Lung (tissue), 16 donors: ENCODE data around the gene ABHD3. TPM values are rescaled to one million over a fixed set of nuclear protein-coding genes. Genes with fewer than 3 reads are reported as not detected.

ENCODE experiments used
- ATAC-seq: fragments of 200-7000 bp; cut with Tn5 transposase; one replicate; pipeline ENCODE4 v1.9.1; 2020; ENCODE audit warnings: moderate number of reproducible peaks; ENCODE audit not compliant: insufficient read depth, low FRiP score
- DNase-seq, 3 donors: peaks; one replicate each; pipeline ENCODE4 v3.0.0-alpha.2; 2013 to 2017
- H3K27ac ChIP-seq, 2 donors: one replicate each; pipeline ENCODE4 v1.5.1; 2013; ENCODE audit warnings: mild to moderate bottlenecking in 2 of 2, moderate library complexity in 2 of 2, control low read depth in 1 of 2, inconsistent platforms in 1 of 2, low read depth in 1 of 2, low read length in 1 of 2
- H3K27me3 ChIP-seq, 3 donors: one replicate each; pipeline ENCODE4 v1.5.1; 2013; ENCODE audit warnings: low read length in 2 of 3; ENCODE audit not compliant: control insufficient read depth in 3 of 3, insufficient read depth in 3 of 3
- H3K36me3 ChIP-seq, 4 donors: one replicate each; pipeline ENCODE4 v1.5.1; 2013; ENCODE audit warnings: low read length in 4 of 4, mild to moderate bottlenecking in 1 of 4, moderate library complexity in 1 of 4; ENCODE audit not compliant: control insufficient read depth in 4 of 4, insufficient read depth in 4 of 4
- H3K4me1 ChIP-seq, 5 donors: one replicate each; pipeline ENCODE4 v1.5.1; 2013; ENCODE audit warnings: low read length in 5 of 5, mild to moderate bottlenecking in 2 of 5, moderate library complexity in 1 of 5; ENCODE audit not compliant: control insufficient read depth in 5 of 5, insufficient read depth in 5 of 5
- H3K4me3 ChIP-seq: one replicate; pipeline ENCODE4 v1.5.1; 2013; ENCODE audit warnings: mild to moderate bottlenecking, control low read depth, moderate library complexity
- H3K9ac ChIP-seq, 2 donors: one replicate each; pipeline ENCODE4 v1.5.1; 2013; ENCODE audit warnings: low read length in 2 of 2, control low read depth in 1 of 2; ENCODE audit not compliant: insufficient read depth in 1 of 2
- H3K9me3 ChIP-seq, 4 donors: one replicate each; pipeline ENCODE4 v1.5.1; 2013; ENCODE audit warnings: low read length in 3 of 4, mild to moderate bottlenecking in 1 of 4, moderate library complexity in 1 of 4; ENCODE audit not compliant: control insufficient read depth in 4 of 4, insufficient read depth in 3 of 4
- CTCF ChIP-seq: IDR thresholded peaks from 2 replicates; pipeline ENCODE4 v1.5.1; 2012; ENCODE audit warnings: mild to moderate bottlenecking; ENCODE audit errors: control extremely low read depth, extremely low read depth
- WGBS, 2 donors: extraction: QIAGEN DNeasy Blood & Tissue Kit; methylation state at CpG; one replicate each; pipeline ENCODE4 v1.1.7; 2013; 5-methylcytosine and 5-hydroxymethylcytosine counted together
- long read RNA-seq, 5 donors: transcript quantifications; one replicate each; lab custom pipeline, GENCODE V29; 2026
- polyA plus RNA-seq, 2 donors: library from polyadenylated mRNA; stranded (reverse); fragments of 200-250 nt; gene quantifications; one replicate each; pipeline ENCODE4 v1.2.1, GENCODE V29; 2013
- total RNA-seq, 2 donors: library from RNA; depleted of rRNA in 1 of 2; stranded (reverse); fragments of >200 nt in 1 of 2; gene quantifications; one replicate each; pipeline ENCODE4 v1.2.1, GENCODE V29; 2014 to 2021
- donor health status: control.
- donor health status: control.
- donor health status: Bipolar disorder and iron deficiency.
- donor health status: healthy.
- donor health status: DM: yes; HTN: yes; CAD: no.

Gene ABHD3
- total RNA-seq (10 to 100 TPM; 20.8 to 31.3 TPM), polyA plus RNA-seq (10 to 100 TPM; 21.1 to 24.7 TPM)
- long read RNA-seq, donor 1, partial matches to known transcripts = 0 of 4 reads
- long read RNA-seq, donor 1, other reads (novel, unspliced or antisense) = 0 of 4 reads
- long read RNA-seq, donor 2, partial matches to known transcripts = 0 of 1 reads
- long read RNA-seq, donor 2, other reads (novel, unspliced or antisense) = 0 of 1 reads
- long read RNA-seq, donor 3, partial matches to known transcripts = 0 of 3 reads
- long read RNA-seq, donor 3, other reads (novel, unspliced or antisense) = 0 of 3 reads
- long read RNA-seq, donor 4, partial matches to known transcripts = 0 of 1 reads
- long read RNA-seq, donor 4, other reads (novel, unspliced or antisense) = 0 of 1 reads
- long read RNA-seq, donor 5, transcript ABHD3-201 (9 exons, 2,064 nt) = major isoform, 9 of 11 reads
- long read RNA-seq, donor 5, partial matches to known transcripts = 0 of 11 reads
- long read RNA-seq, donor 5, other reads (novel, unspliced or antisense) = 0 of 11 reads

GRCh38 chr18:21704603-21705364, at the start of gene ABHD3:
TSS of gene ABHD3 (minus strand) at chr18:21704774. CDS start at chr18:21704665, 109 bp downstream.
- Histone ChIP-seq H3K36me3 (peaks cover 0 to 3% (median 1%) of the 10 kb centered on the region in 4 donors), H3K4me3 (peak within 1 kb of the TSS; percentile 71), H3K9ac (peak within 1 kb of the TSS in 1 of 2 donors; percentile 84), H3K4me1 (peaks cover 0 to 6% (median 0%) of the 10 kb centered on the region in 5 donors), H3K9me3 (no peaks in the 10 kb centered on the region), H3K27ac (peak within 1 kb of the TSS; percentile 82 to 97), H3K27me3 (no peaks in the 10 kb centered on the region)
- TF ChIP-seq CTCF = peak; percentile 5
- 1 to 3% methylated on average over 39 to 60 of the region's 60 CpGs for WGBS, 2 donors
- ATAC-seq (peak; percentile 98), DNase-seq (peak; percentile 92 to 95 (median 93))

GRCh38 chr18:21747764-21748693, 43.5 kb upstream of the ABHD3 start:
- Histone ChIP-seq H3K27me3 (no peaks in the 10 kb centered on the region), H3K4me3 (no peak overlapping the region), H3K36me3 (no peaks in the 10 kb centered on the region), H3K27ac (no peak overlapping the region), H3K9me3 (no peaks in the 10 kb centered on the region), H3K4me1 (peaks cover 0 to 14% (median 5%) of the 10 kb centered on the region in 5 donors), H3K9ac (no peak overlapping the region)
- ATAC-seq (no peak), DNase-seq (no peak)
- TF ChIP-seq CTCF = no peak
- WGBS, 2 donors = 81 to 90% methylated on average over 2 of the region's 2 CpGs

- no peak for DNase-seq
These were observed 42.7 kb upstream of the ABHD3 start for GRCh38 chr18:21747268-21747667.

More at GRCh38 chr18:21747268-21747667, 42.7 kb upstream of the ABHD3 start:
- Histone ChIP-seq H3K4me1 (peaks cover 0 to 19% (median 5%) of the 10 kb centered on the region in 5 donors), H3K9me3 (no peaks in the 10 kb centered on the region), H3K27ac (no peak overlapping the region), H3K27me3 (no peaks in the 10 kb centered on the region), H3K4me3 (no peak overlapping the region), H3K36me3 (no peaks in the 10 kb centered on the region), H3K9ac (no peak overlapping the region)
- no peak for TF ChIP-seq CTCF
- 62 to 80% methylated on average over 2 of the region's 2 CpGs for WGBS, 2 donors
- ATAC-seq = no peak
